ENCODE results near the gene RHCG. TPM values are rescaled to one million over a fixed set of nuclear protein-coding genes. Genes with fewer than 3 reads are reported as not detected.

The RHCG gene
- total RNA-seq, 1 donor from 2014 or later: not detected

DNA sequence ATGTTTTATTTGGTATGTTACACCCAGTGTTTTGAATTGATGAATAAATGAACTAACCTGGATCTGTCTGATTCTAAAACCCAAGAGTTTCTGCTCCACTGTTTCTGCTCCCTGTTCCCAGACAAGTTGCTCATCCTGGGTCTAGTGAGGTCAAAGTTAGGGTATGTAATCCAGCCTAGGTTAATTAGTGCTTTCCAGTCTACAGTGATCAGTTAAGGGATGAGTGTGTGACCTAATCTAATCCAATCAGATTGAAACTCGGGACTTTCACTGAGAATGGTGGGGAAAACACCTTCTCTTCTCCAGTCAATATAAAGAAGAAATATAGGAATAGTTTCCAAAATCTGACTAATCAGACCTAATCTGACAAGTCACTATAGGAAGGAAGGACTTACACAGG lies 27.8 kb upstream of the RHCG start:
- Mint-ChIP-seq H3K27me3 (ENCODE audit: low read depth) (peaks cover 30% of the 10 kb centered on the region), H3K4me1 (ENCODE audit: low read depth) (no peaks in the 10 kb centered on the region), H3K27ac (ENCODE audit: unreplicated experiment) (no peak overlapping the region), H3K36me3 (ENCODE audit: low read depth) (no peaks in the 10 kb centered on the region), H3K9me3 (ENCODE audit: low read depth) (peaks cover 3% of the 10 kb centered on the region), H3K4me3 (ENCODE audit: unreplicated experiment) (no peak overlapping the region)
- TF ChIP-seq, protein P1, sequence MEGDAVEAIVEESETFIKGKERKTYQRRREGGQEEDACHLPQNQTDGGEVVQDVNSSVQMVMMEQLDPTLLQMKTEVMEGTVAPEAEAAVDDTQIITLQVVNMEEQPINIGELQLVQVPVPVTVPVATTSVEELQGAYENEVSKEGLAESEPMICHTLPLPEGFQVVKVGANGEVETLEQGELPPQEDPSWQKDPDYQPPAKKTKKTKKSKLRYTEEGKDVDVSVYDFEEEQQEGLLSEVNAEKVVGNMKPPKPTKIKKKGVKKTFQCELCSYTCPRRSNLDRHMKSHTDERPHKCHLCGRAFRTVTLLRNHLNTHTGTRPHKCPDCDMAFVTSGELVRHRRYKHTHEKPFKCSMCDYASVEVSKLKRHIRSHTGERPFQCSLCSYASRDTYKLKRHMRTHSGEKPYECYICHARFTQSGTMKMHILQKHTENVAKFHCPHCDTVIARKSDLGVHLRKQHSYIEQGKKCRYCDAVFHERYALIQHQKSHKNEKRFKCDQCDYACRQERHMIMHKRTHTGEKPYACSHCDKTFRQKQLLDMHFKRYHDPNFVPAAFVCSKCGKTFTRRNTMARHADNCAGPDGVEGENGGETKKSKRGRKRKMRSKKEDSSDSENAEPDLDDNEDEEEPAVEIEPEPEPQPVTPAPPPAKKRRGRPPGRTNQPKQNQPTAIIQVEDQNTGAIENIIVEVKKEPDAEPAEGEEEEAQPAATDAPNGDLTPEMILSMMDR (IDR thresholded peaks at IDR 0.05): no peak
- DNase-seq (ENCODE audit: low spot score): no peak

DNA sequence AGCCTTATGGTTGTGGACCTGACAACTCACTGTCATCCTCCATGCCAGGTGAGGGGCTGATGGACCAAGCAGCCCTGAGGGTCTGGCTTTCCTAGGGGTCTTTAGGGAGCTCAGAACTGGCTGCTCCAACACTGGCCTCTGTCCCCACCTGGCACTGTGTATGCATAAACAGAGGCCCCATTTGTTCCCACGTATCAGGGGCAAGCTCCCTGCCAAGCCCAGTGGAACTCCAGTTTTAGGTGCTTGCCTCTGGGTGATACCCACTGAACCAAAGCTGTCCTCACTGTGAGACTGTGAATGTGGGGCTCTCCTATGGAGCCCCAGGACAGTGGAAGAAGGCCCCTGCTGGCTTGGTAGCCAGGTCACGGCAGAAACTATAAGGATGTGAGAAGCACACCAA lies 26.7 kb upstream of the RHCG start:
- H3K27ac Mint-ChIP-seq (ENCODE audit: unreplicated experiment): no peak overlapping the region

DNA sequence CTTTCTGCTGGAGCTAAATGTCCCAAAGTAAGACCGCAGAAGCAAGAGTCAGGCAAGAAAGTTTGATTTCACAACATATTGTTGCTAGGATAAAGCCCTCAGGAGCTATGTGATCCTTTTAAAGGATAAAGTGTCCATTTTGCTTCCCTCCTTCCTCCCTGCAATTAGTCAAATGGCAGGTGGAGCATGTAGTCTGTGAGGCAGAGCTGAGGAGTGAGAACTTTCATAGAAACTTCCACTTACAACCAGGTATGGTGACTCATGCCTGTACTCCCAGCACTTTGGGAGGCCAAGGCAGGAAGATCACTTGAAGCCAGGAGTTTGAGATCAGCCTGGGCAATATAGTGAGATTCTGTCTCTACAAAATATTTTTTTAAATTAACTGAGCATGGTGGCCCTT lies 25.2 kb upstream of the RHCG start:
- TF ChIP-seq, protein P1 (IDR thresholded peaks at IDR 0.05): no peak
- Mint-ChIP-seq H3K27ac (ENCODE audit: unreplicated experiment) (no peak overlapping the region), H3K4me1 (ENCODE audit: low read depth) (no peaks in the 10 kb centered on the region), H3K27me3 (ENCODE audit: low read depth) (peaks cover 35% of the 10 kb centered on the region), H3K9me3 (ENCODE audit: low read depth) (peaks cover 3% of the 10 kb centered on the region), H3K4me3 (ENCODE audit: unreplicated experiment) (no peak overlapping the region), H3K36me3 (ENCODE audit: low read depth) (no peaks in the 10 kb centered on the region)
- DNase-seq (ENCODE audit: low spot score): no peak

More for the DNA sequence above, 26.7 kb upstream of the RHCG start:
- H3K27me3 Mint-ChIP-seq (ENCODE audit: low read depth): peaks cover 30% of the 10 kb centered on the region
- peaks cover 3% of the 10 kb centered on the region for H3K9me3 Mint-ChIP-seq (ENCODE audit: low read depth)
- TF ChIP-seq, protein P1 (IDR thresholded peaks at IDR 0.05): no peak
- no peak overlapping the region for H3K4me3 Mint-ChIP-seq (ENCODE audit: unreplicated experiment)
- H3K36me3 Mint-ChIP-seq (ENCODE audit: low read depth): no peaks in the 10 kb centered on the region
- H3K4me1 Mint-ChIP-seq (ENCODE audit: low read depth): no peaks in the 10 kb centered on the region
- DNase-seq (ENCODE audit: low spot score): no peak

- Mint-ChIP-seq H3K27ac (ENCODE audit: unreplicated experiment) (no peak overlapping the region), H3K9me3 (ENCODE audit: low read depth) (no peaks in the 10 kb centered on the region), H3K36me3 (ENCODE audit: low read depth) (no peaks in the 10 kb centered on the region), H3K27me3 (ENCODE audit: low read depth) (peaks cover 53% of the 10 kb centered on the region), H3K4me1 (ENCODE audit: low read depth) (no peaks in the 10 kb centered on the region), H3K4me3 (ENCODE audit: unreplicated experiment) (no peak overlapping the region)
- TF ChIP-seq, protein P1 (IDR thresholded peaks at IDR 0.05): no peak
- no peak for DNase-seq (ENCODE audit: low spot score)
Observed at GRCh38 chr15:89515477-89515876, 19.1 kb upstream of the RHCG start.

DNA sequence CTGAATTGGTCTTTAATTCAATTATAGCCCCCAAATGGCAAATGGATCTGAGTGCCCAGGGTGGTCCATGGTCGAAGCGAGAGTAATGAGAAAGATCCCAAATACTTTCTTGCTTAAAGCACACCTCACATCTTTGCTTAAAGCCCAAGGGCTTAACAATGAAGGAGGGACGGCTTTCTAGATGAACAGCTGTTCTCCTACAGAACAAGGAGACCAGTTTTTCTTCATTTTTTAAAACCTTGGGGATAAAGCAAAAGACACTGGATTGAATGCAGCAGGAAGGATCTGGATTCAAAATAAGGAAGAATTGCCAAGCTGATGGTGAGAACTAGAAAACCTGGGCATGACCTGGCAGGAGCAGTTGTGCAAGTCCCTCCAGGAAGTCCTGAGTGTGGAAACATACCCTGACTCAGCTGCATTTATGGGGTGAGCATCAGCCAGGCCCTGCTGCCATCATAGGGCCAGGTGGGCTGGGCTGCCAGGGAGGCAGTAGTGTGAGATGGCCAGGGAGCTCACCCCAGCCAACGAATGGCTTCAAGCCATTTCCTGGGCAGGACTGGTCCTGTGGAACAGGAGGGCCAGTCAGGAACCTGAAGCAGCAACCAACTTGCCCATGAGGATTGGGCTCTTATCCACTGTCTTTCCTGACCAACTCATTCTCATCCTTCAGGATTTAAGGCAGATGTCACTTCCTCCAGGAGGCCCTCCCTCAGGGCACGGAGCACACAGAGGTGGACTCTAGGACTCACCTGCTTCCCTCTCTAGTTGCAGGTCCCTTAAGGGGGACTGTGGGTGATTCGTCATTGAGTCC lies 18.4 kb upstream of the RHCG start:
- TF ChIP-seq, protein P1 (IDR thresholded peaks at IDR 0.05): no peak
- Mint-ChIP-seq H3K36me3 (ENCODE audit: low read depth) (no peaks in the 10 kb centered on the region), H3K27me3 (ENCODE audit: low read depth) (peaks cover 58% of the 10 kb centered on the region), H3K4me3 (ENCODE audit: unreplicated experiment) (no peak overlapping the region), H3K27ac (ENCODE audit: unreplicated experiment) (no peak overlapping the region), H3K9me3 (ENCODE audit: low read depth) (no peaks in the 10 kb centered on the region), H3K4me1 (ENCODE audit: low read depth) (no peaks in the 10 kb centered on the region)
- DNase-seq (ENCODE audit: low spot score): no peak

Measured in chondrocyte (in vitro differentiated cells).